ENCODE results near the gene PHRF1.

The PHRF1 gene

DNA sequence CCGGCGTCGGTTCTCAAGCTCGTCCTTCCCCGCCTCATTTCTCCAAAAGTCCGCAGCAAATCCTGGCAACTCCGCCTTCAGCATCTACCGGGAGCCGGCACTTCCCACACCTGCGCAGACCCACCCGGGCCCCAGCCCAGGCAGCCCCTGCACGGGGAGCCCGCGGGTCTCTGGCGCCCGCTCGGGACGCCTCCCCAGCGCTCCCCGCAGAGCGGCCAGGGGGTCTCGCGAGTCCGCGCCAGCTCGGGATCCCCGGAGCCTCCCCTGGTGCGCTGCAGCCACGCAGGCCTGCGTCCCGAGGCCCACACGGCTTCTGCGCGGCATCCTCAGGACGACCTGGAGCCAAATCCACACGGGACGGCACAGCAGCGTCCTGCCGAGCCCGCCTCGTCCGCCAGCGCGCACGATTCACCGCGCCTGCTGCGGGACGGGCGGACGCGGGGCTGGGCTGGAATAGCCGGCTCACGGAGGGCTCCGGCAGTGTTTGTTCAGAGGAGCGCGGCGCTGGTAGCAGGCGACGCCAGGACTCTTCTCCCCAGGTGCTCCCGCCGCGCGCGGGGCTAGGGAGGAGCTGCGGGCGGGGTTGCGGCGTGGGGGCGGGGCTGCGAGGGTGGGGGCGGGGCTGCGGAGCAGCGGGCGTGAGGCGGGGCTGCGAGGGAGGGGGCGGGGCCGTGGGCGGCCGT, 816 bp upstream of the PHRF1 start:
- peak; percentile 71 for DNase-seq (ENCODE audit: low spot score)

DNA sequence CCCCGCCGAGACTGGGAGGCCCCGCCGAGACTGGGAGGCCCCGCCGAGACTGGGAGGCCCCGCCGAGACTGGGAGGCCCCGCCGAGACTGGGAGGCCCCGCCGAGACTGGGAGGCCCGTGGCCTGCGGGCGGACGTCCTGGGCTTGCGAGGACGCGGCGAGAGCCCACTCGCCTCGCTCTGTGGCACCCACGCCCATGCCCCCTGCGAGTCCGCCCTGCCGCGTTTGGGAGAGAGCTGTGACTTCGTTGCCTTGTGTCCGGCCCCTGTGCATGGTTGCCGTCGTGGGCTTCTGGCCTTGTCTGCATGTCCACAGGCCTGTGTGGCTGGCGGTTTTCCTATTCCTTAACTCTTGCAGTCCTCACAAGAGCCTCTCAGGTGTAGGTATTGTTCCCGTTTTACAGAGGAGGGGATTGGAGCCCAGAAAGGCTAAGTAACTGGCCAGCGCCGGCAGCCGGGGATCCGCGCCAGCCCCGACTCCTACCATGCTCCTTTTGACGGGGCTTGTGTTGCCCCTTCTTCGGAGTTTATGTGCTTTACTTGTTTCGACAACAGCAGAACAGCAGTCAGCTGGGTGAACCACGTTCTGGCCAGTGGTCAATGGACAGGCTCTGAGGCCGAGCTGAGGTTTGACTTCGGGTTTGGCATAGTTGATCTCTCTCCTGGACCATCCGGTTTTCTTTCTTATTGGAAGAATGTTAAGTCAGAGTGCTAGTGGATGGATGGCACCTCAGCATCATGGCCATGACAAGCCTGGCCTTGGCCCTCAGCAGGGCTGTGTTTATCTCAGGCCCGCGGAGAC, 741 bp downstream of the PHRF1 start:
- DNase-seq (ENCODE audit: low spot score): no peak

DNA sequence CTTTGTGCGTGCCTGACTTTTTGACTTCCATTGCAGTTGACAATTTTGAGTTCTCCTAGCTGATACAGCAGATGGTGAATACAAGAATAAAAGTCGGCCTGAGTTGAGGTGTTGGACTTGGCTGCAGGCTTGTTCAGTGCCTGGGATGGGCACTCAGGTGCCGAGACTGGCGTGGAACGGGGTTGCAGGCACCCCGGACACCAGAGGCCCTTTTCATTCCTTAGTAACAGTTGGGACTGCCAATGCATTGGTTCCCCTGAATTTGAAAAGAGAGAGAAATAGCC, 1.3 kb downstream of the PHRF1 start:
- no peak for DNase-seq (ENCODE audit: low spot score)

DNA sequence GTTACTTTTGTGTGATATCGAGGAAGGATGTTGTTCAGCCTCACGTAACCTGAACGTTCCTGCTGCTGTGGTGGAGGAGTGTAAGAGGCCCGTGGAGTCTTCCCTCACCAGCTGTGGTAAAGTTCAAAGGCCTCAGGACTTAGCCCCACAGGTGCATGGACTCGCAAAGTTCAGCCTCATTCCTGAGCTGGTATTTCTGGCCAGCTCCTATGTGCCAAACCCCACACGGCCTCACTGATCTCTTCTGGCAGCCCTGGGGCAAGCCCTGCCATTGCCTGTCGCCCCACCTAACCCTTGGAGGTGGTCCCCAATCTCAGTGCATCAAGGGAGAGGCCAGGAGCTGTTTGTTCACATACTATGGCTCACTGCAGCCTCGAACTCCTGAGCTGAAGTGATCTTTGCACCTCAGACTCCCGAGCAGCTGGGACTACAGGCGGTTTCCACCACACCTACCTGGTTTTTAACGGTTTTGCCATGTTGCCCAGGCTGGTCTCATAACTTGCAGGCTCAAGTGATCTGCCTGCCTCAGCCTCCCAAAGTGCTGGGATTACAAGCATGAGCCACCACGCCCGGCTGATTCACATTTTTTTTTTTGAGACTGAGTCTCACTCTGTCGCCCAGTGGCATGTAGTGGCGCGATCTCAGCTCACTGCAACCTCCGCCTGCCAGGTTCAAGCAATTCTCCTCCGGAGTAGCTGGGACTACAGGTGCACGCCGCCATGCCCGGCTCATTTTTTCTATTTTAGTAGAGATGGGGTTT, 2.2 kb downstream of the PHRF1 start:
- no peak for DNase-seq (ENCODE audit: low spot score)

DNA sequence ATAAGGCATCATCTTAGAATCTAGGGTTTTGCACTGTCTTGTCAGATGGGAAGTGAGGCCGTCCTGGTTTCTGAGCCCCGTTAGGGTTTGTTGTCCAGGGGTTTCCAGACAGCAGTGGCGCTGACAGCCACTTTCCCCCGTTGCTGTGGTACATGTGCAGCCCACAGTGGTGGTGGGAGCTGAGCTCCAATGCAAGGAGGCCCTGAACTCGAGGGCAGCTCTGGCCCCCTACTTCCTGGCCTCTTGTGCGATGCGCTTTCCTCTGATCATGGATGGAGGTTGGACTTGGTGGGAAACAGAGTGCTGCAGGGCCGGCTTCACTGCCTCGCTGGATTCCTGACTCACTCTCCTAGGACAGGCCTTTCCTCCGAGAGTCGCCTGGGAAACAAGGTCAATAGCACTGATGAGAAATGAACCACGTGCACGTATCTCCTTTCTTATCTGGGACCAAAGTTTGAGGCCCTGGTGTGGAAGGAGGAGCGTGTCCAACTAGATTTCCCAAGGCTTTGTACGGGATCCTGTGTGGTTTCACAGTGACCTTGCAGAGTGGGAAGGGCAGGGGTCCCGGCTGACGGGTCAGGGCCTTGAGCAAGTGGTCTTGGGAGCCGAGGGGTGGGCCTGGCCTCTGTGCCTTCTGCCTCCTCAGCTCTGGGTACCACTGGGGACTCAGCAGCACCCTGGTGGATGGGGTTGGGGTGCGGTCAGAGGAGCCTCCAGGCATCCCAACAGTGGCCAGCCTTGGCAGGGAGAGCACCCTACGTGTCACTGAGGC, 3.7 kb downstream of the PHRF1 start:
- DNase-seq (ENCODE audit: low spot score): no peak

DNA sequence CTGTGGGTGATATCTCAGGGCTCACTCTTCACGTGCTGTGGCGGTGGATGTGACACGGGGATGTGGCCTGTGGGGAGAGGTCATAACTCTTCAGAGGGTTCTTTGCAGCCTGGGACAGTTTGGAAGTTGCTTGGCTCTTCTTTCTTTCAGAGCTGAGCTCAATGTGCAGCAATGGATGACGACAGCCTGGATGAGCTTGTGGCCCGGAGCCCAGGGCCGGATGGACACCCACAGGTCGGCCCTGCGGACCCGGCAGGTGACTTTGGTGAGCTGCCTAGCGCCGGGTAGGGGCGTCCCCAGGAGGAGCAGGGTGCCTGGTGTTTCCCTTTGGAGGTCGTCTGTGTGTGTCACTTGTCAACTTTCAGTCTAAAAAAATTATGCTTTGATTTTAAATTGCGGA, 5.1 kb downstream of the PHRF1 start:
- no peak for DNase-seq (ENCODE audit: low spot score)

DNA sequence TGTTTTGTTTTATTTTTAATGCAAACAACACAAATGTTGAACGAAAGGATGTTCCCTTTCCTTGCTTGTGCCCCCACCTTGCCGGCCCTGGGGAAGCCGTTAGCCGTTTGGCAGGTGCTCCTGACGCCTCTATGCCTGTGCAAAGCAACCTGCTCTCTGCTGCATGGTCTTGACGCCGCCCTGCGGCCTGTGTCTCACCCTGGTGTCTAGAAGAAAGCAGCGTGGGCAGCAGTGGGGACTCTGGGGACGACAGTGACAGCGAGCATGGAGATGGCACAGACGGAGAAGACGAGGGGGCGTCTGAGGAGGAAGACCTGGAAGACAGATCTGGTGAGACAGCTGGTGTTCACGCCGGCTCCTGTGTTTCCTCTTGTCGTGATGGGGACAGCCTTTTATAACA, 5.5 kb downstream of the PHRF1 start:
- DNase-seq (ENCODE audit: low spot score): no peak

DNA sequence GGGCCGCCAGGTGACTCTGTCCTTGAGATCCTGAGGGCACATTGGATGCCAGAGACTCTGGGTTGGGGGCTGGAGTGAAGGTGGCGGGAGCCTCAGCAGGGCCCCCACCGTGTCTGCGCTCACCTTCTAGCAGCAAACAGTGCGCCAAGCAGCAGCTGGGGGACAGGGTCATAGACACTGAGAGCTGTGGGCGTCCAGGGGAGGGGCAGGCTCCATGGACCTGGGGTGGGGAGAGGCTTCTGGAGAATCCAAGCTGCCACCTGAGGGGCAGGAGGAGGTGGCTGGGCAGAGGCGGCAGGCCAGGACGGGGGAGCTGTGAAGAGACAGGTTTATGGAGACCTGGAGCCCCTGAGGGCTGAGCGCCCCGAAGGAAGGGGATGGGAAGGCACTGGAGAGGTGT, 8.0 kb downstream of the PHRF1 start:
- no peak for DNase-seq (ENCODE audit: low spot score)

DNA sequence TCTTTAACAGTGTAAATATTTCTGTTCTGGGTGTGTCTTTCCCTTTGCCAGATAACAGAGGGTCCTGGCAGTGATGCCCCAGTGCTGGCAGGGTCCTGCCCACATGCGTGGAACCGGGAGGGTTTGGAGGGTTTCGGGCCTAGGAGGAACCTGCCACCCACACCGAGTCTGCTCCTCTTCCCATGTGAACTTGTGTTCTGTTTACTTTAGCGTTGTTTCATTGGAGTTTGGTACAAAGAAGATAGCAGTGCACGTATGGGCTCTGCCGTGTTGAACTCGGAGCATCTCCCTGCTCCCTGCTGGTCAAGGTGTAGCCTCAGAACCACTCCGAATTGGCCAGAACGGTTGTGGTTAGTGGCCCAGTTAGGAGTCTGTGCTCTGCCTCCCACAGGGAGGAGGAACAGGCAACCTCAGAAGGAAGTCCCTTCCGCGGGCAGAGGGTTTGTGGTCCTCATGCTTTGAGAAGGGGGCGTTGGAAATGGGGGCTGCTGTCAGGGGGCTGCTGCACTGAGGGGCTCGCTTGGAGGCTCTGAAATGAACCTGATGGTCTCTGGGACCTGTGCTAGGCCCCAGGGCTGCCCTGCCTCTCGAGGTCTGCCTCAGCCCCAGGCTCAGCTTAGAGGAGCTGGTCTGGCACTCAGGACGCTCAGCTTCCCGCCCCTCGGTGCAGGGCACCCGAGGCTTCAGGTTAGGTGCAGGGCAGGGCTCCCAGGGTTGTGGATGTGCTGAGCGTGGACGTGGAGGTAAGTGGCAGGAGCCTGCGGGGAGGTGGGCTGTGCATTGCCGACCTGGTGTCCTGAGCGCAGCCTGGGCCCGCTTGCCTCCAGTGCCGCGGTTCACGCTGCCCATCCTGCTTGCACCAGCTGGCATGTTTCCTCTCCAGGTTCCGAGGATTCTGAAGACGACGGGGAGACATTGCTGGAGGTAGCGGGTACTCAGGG, 10.4 kb downstream of the PHRF1 start:
- DNase-seq (ENCODE audit: low spot score): no peak

DNA sequence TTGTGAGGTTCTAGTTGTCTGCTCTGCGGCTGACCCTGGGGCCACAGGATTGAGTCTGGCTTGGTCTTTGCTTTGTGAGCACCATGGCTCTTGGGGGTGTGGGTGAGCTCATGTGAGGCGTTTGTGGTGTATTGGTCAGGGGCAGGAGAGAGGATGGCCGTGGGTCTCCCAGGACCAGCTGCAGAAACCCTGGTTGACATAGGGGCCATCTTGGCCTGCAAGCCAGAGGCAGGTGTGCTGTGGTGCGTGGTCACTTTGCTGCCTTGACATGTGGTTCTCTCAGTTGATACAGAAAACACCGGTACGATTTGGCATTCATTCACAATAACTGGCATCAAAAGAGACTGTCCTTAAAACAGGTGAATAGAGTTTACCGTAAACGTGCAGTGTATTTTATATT, 11.3 kb downstream of the PHRF1 start:
- DNase-seq (ENCODE audit: low spot score): no peak

DNA sequence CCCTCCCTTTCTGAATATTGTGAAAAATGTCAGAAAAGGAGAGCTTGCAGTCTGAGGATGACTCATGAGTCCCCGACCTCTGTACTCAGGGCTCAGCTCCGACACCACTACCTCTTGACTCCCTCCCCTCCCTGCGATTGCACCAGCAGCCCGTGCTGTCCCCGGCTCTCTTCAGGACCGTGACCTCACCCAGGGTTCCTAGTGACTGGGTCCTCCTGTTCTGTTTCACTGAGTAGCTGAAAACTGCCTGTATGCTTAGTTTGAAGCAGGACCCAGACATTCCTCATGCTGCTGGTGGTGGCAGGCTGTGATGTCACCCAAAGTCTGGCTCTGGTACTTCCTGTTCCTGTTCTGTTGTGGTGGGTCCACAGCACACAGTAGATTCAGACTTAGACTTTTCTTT, 11.7 kb downstream of the PHRF1 start:
- DNase-seq (ENCODE audit: low spot score): no peak

DNA sequence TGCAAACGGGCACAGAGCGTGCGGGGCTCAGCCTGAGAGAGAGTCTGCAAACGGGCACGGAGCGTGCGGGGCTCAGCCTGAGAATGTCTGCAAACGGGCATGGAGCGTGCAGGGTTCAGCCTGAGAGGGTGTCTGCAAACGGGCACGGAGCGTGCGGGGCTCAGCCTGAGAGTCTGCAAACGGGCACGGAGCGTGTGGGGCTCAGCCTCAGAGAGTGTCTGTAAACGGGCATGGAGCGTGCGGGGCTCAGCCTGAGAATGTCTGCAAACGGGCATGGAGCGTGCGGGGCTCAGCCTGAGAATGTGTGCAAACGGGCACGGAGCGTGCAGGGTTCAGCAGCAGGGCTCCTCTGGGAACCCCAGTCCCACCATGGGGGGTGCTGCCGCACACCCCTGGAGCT, 13.5 kb downstream of the PHRF1 start:
- DNase-seq (ENCODE audit: low spot score): no peak

DNA sequence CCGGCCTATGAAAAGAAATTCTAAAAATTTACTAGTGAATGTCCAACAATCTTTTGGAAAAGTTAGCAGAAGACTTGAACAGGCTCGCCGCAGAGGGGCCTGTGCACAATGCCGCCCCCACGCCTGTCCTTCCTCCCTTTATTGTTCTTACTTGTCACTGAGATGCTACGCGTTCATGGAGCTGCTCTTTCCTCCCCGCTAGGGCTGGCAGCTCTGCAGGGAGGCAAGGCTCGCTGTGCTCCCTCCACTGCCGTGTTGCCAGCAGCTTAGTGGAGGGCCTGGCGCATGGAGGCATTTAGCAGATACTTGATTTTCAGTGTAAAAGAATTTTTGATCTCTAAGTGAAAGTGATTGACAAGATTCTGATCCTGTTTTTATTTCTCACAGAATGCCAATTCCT, 14.7 kb downstream of the PHRF1 start:
- DNase-seq (ENCODE audit: low spot score): no peak

DNA sequence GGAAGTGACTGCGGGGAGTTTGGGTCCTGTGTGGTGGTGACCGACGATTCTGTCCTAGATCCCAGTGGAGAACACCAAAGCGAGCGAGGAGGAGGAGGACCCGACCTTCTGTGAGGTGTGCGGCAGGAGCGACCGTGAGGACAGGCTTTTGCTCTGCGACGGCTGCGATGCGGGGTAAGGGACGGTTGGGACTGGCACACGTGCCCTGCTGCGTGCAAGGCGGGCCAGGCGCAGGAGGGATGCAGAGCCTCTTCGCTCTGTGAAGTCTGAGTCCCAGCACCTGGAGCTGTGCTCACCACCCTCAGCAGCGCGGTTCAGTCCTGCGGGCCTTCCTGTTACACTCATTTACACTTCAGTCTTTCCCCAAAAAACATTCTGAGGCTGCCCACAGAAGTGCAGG, 16.2 kb downstream of the PHRF1 start:
- DNase-seq (ENCODE audit: low spot score): no peak

DNA sequence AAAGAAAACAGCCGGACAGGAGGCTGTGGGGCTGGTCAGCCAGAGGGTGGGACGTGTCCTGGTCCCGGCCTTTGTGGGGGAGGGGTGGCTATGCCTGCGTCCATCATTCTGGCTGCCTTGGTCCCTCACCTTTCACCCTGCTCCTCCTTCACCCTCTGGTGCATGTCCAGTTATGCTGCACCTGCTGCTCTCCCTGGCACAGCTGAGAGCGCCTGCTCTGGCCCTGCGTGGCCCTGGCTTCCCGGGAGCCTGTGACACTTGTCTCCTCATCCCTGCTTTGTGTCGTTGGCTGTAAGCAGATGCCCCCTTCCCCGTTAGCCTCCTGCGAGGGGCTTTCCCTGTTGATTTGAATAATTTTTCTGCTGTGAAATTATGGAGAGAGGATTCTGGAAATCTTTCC, 16.6 kb downstream of the PHRF1 start:
- no peak for DNase-seq (ENCODE audit: low spot score)

DNA sequence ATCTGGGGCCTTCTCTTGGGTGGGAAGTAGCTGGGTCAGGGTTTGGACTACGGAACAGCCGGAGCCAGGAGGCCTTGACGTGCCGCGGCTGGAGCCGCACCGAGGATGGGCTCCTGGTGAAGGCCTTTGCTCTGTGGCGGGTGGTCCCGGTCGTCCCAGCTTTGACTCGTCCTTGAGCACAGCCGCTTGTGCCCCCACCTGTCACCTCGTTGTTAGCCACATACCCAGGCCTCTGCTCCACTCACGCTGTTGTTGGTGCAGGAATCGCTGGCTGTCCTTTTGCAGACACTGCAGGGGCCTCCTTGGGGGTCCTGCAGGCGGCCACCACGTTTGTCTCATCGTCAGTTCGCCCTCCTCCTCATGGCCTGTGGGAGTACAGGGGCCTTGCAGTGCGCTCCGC, 17.1 kb downstream of the PHRF1 start:
- no peak for DNase-seq (ENCODE audit: low spot score)

DNA sequence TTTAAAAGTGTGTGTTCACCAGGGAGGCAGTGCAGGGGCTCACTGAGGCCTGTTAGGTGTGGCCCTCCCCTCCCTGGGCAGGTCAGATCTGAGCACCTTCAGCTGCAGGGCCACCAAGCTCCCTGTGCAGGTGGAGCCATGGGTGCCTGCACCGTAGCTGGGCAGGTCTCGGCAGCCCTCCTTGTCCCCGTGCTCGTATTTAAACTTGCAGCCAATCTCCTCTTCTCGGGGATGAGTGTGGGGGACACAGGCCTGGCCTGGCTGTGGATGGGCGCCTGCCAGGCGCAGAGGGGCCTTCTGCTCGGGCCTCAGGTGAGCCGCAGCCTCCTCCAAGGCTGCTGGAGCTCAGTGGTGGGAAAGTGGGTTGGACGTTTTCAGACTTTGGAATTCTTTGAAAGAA, 19.1 kb downstream of the PHRF1 start:
- no peak for DNase-seq (ENCODE audit: low spot score)

DNA sequence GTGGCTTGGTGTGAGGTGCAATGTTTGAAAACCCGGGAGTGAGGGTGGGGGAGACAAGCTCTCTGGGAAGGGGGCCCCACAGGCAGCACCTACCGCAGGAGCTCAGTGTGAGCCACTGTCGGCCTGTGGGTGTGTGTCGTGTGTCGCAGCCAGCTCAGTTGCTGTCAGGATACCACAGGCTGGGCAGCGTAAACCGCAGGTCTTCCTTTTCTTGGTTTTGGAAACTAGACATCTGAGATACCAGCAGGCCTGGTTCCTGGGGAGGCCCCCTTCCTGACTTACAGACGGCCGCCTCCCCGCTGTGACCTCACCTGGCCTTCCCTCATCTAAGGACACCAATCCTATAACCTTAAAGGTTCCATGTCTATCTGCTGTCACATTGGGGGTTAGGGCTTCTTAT, 20.1 kb downstream of the PHRF1 start:
- no peak for DNase-seq (ENCODE audit: low spot score)

DNA sequence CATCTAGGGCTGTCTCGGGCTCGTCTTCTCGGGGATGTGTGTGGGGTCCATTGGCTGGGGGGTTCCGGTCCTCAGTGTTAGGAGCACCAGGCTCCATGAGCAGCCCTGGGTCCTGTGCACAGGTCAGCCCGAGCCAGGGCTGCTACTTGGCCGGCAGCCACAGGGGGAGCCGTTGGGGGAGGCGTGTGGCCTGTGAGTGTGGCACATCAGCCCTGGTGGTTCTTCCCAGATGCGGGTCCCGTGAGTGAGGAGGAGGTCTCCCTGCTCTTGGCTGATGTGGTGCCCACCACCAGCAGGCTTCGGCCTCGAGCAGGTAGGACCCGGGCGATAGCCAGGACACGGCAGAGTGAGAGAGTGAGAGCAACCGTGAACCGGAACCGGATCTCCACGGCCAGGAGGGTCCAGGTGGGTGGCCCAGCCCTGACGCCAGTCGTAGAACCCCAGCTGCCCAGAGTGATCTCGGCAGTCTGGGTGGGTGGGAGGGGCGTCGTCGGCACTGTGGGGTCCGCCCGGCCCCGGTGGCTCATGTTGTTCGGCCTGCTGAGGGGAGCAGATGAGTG, 21.0 kb downstream of the PHRF1 start:
- DNase-seq (ENCODE audit: low spot score): no peak

DNA sequence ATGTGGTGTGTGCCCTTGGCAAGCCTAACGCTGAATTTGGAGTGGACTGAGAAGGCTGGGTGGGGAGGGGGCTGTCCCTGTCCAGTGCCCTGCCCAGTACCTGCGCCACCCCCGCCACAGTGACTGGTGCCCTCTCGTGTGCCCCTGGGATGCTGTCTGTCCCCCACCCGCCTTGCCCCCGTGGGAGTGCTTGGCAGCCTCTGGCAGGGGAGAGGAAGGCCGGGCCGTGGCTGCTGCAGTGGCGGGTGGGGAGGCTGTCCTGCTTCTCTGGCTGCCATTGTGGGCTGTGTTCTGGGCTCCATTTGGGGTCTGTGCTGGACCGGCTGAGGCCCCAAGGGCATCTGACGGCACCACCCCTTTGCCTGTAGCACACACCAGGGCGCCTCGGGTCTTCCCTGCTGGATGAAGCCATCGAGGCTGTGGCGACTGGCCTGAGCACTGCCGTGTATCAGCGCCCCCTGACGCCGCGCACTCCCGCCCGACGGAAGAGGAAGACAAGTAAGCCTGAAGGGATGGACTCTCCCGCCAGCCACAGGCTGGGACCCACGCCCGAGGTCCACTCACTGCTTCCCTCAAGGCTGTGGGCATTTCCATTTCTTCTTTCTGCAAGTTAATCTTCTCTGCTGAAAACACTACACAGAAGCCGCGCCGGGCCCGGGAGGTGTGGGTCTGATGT, 21.9 kb downstream of the PHRF1 start:
- DNase-seq (ENCODE audit: low spot score): no peak

Data from pons (tissue), 1 donor.